Medulla oblongata (tissue), 1 donor: ENCODE measurements around the gene OLFML1.

ENCODE experiments used
- DNase-seq: peaks from one replicate; pipeline ENCODE4 v3.0.0-alpha.2; 2015; ENCODE audit errors: extremely low spot score

Gene OLFML1

GRCh38 chr11:7559398-7560283 is 74.3 kb downstream of the OLFML1 start:
- no peak for DNase-seq
